MM.1S (cell line): ENCODE results near the gene AMIGO3.

Source experiments
- EZH2 ChIP-seq: fragments of 300-600 bp; sonication (generic); optimal IDR thresholded peaks from 2 replicates; pipeline ENCODE3; 2017; ENCODE audit warnings: low read depth, mild to moderate bottlenecking, antibody characterized with exemption, low read length, mixed read lengths
- TF ChIP-seq, protein P1 (sequence below): fragments of 300-600 bp; sonication (generic); IDR thresholded peaks from 2 replicates; pipeline ENCODE4 v1.5.1; 2016; ENCODE audit warnings: antibody characterized with exemption, low read length, mixed read lengths

DNA sequence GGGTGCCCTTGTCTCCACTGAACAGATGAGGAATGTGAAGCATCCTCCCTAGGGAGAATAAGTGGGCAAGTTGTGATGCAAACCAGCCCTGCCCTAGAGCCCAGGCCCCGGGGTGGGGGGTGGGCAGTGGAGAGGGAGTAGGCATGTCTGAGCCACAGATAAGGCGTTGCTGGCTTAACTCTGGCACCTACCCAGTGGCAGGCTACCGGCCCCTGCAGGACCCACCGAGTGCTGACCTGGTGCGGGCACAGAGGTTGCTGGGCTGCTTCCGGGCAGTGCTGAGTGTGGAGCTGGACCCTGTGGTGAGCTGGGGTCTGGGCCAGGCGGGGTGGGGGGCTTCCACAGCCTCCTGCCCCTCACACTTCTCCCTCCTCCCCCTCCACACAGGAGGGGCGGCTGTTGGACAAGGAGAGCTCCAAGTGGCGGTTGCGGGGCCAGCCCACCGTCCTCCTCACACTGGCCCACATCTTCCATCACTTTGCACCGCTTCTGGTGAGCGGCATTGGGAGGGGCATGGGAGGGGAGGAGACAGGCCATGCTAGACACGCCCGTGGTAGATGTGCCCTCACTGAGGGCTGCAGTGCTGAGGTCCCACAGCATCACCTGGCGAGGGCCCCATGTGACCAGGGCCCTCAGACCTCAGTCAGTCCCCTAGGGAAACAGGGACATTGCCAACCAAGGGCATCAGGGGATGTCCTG, 20.1 kb downstream of the AMIGO3 start:
- TF ChIP-seq, protein P1, sequence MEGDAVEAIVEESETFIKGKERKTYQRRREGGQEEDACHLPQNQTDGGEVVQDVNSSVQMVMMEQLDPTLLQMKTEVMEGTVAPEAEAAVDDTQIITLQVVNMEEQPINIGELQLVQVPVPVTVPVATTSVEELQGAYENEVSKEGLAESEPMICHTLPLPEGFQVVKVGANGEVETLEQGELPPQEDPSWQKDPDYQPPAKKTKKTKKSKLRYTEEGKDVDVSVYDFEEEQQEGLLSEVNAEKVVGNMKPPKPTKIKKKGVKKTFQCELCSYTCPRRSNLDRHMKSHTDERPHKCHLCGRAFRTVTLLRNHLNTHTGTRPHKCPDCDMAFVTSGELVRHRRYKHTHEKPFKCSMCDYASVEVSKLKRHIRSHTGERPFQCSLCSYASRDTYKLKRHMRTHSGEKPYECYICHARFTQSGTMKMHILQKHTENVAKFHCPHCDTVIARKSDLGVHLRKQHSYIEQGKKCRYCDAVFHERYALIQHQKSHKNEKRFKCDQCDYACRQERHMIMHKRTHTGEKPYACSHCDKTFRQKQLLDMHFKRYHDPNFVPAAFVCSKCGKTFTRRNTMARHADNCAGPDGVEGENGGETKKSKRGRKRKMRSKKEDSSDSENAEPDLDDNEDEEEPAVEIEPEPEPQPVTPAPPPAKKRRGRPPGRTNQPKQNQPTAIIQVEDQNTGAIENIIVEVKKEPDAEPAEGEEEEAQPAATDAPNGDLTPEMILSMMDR = no peak
- TF ChIP-seq EZH2 = no peak
